Amygdala (tissue), 56 donors: ENCODE measurements around the gene JMJD1C.
"Not testable (repeated sequence)": the region's sequence is repeated elsewhere in the genome, so short reads cannot be mapped to it uniquely, and the experiment has no call there.

Source experiments
- DNase-seq, 56 donors: peaks; one replicate each; lab custom pipeline; 2025; lab: John Stamatoyannopoulos, UW

The JMJD1C gene

DNA sequence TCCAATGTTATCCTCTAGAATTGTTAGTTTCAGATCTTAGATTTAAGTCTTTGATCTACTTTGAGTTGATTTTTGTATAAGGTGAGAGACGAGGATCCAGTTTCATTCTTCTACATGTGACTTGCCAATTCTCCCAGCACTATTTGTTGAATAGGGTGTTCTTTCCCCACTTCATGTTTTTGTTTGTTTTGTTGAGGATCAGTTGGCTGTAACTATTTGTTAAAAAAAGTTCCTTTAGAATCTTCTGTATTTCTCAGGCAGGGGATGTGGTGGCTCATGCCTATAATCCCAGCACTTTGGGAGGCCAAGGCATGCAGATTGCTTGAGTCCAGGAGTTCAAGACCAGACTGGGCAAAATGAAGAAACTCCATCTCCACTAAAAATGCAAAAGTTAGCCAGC, 151.8 kb downstream of the JMJD1C start:
- DNase-seq, result no peak

DNA sequence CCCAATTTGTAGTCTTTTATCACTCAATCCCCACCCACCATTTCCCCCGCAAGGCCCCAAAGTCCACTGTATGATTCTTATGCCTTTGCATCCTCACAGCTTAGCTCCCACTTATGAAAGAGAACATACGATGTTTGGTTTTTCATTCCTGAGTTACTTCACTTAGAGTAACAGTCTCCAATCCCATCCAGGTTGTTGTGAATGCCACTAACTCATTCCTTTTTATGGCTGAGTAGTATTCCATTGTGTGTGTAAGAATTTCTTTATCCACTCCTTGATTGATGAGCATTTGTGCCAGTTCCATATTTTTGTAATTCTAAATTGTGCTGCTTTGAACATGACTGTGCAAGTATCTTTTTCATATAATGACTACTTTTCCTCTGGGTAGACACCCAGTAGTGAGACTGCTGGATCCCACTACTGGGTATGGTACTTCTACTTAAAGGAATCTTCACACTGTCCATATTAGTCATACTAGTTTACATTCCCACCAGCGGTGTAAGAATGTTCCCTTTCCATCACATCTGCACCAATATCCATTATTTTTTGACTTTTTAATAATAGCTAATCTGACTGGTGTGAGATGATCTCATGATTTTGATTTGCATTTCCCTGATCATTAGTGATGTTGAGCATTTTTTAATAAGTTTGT, 152.6 kb downstream of the JMJD1C start:
- DNase-seq, result no peak

DNA sequence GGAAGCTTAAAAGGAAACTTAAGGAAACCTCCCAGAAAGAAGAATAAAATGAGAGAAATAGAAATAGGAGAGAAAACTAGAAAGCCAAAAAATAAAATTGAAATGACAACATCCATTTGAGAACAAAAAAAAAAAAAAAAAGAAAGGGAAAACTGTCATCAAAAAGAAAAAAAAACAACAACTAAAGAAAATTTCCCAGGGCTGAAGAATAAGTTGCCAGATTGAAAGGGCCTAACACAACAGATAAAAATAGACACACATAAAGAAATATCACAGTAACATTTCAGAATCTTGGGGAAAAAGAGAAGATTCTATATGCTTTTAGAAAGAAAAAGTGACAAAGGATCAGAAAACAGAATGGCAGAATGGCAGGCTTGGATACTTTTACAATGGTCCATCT, 157.1 kb downstream of the JMJD1C start:
- DNase-seq, result no peak

DNA sequence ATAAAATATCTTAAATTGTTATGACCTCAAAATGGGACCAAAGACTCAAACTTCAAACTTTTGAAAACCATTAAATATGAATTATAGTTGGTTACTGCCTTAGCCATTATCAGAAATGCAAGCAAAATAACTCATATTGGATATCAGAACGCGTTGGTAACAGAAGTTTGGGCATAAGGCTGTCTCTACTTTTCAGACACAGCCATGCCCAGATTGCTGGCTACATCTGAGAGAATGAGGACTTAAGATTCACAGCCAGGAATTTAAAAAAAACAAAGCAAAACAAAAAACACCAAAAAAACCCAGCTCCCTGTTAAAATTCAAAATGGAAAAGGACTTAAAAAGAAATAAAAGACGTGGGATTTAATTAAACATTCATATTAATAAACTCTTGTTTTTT, 161.6 kb downstream of the JMJD1C start:
- DNase-seq, result no peak

DNA sequence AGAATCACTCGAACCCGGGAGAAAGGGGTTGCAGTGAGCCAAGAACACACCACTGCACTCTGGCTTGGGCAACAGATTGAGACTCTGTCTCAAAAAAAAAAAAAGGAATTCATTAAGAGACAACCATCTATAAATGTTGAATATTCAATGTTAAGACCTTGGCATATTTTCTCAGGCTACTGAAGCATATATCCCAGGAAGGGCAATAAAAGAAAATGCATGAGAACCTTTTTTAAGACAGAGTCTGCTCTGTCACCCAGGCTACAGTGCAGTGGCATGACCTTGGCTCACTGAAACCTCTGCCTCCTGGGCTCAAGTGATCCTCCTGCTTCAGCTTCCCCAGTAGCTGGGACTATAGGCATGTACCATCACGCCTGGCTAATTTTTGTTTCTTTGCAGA, 165.0 kb downstream of the JMJD1C start:
- no peak for DNase-seq

DNA sequence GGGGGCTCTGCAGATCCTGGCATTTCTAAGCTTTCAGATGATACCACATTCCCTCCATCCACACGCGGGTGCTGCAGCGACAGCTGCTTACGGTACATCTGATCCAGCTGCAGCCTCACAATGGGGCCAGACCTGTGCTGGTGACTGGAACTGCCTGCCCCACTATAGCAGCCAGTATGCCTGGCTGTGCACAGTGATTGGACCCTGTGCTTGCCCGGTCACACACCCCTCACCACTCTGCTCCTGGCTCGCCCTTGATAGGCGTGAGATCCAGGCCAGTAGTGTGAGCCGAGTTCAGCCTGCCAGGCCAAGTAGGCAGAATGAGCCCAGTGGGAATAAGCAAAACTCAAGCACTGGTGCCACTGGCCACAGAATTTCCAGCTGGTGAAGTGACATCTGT, 167.8 kb downstream of the JMJD1C start:
- DNase-seq, result peak in 3 of 56 donors; percentile 2 to 6 (median 3)

DNA sequence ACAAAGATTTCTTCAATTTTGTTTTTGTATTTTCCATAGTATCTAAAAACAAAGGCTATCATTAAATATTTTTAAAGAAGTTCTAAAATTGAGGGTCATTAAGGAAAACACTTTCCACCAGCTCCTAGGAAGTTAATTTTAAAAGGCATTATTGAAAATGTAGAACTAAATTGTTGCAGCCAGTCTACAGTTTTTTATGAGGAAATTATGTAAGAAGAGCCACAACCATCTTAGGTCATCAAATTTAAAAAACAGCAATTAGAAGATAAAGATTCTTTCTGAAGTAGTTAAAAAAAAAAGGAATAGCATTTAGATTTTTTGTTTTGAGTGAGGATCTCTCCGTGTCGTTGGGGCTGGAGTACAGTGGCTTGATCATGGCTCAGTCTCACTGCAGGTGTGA, 171.0 kb downstream of the JMJD1C start:
- DNase-seq, result no peak

DNA sequence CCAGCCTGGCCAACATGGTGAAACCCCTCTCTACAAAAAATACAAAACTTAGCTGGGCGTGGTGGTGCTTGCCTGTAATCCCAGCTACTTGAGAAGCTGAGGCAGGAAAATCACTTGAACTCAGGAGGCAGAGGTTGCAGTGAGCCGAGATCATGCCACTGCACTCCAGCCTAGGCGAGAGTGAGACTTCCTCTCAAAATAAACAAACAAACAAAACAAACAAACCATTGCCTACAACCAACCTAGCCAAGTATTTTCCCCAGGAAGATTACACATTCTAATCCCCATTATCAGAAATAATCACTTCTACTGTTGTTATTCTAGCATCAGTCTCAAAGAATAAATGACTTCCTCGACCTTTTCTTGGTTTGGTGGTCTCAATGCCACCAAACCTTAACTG, 172.9 kb downstream of the JMJD1C start:
- not testable (repeated sequence) for DNase-seq

DNA sequence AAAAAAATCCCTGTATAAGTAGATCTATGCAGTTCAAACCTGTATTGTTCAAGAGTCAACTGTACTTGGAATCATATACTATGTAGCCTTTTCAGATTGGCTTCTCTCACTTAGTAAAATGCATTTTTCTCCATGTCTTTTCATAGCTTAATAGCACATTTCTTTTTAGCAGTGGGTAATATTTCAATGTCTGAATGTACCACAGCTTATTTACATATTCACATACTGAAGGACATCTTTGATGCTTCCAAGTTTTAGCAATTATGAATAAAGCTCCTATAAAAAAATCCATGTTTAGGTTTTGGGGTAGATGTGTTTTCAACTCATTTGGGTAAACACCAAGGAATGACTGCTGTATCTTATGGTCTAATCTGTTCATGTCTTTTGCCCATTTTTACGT, 177.6 kb downstream of the JMJD1C start:
- DNase-seq, result no peak

DNA sequence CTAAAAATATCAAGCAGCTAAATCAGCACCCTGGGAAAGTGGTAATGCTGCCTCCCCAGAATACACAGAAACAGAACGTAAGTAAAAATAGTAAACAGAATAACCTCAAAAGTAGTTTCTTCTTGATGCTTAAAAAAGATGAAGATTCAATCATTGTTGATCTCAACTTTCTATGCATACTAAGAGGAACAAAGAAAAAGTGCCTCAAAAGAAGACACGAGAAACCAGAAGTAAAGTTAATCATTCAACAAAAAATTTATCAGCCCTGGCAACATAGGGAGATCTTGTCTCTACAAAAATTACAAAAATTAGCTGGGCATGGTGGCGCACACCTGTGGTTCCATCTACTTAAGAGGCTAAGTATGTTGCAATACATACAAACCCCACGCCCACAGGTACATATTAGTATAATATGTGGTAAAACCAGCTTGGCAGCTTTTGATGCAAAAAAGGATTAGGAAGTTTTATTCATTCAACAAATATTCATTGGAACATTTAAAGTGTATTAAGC, 179.0 kb downstream of the JMJD1C start:
- DNase-seq, result no peak

DNA sequence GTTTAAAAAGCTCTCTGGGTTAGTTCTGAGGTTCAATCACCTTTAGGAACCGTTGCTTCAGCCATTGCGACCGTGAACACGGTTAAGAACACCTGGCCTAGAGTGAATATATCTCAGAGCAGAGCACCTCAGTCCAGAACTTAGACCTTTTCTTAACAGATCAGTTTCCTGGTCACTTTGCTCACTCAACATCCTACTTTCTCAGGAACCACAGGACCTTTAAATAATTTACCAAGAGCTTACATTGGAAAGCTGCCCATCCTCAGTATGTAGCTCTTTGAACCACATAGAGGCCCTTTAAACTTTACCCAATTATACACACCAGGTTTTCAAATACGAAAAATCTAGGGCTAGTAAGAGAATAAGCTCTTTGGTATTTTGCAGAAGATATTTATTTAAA, 179.4 kb downstream of the JMJD1C start:
- DNase-seq, result no peak

DNA sequence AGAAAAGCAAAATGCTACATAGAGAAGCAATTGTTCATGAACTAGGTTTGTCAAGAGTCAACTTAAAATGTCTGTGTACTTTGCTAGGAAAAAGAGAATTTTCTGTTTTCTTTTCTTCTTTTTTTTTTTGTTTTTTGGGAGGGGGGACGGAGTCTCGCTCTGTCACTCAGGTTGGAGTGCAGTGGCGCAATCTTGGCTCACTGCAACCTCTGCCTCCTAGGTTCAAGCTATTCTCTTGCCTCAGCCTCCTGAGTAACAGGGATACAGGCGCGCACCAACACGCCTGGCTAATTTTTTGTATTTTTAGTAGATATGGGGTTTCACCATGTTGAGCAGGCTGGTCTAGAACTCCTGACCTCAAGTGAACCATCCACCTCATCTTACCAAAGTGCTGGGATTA, 181.9 kb downstream of the JMJD1C start:
- DNase-seq, result not testable (repeated sequence)

DNA sequence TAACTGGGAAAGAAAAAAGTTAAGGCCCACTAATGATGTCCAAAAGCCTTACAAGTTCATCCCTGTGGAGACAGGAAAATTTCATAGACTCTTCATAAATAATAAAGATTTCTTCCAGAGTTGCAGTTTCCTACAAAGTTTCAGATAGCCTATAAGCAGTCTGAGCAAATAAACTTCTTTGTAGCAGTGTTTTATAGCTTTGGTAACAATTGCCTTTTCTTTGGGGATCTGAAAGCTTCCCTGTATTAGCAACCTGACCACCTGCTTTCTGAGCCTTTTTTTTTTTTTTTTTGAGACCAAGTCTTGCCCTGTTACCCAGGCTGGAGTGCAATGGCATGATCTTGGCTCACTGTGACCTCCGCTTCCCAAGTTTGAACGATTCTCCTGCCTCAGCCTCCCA, 182.7 kb downstream of the JMJD1C start:
- no peak for DNase-seq

DNA sequence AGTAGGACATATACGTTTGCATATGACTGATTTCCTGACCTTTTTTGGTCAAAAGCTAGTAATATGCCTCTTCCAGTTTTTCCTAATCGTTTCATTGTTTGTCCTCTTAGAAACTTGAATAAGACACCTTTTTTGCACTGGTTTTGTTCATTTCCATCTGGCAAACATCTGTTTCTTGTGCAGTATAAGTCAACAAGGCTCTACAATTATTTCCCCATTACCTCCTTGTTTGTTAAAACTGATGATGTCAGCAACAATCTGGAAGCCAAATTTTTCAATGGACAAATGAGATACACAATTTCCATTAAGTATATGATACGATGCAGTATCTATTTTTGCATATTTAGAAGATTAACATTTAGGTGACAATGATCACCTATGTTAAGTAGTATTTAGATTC, 183.8 kb downstream of the JMJD1C start:
- DNase-seq, result no peak

DNA sequence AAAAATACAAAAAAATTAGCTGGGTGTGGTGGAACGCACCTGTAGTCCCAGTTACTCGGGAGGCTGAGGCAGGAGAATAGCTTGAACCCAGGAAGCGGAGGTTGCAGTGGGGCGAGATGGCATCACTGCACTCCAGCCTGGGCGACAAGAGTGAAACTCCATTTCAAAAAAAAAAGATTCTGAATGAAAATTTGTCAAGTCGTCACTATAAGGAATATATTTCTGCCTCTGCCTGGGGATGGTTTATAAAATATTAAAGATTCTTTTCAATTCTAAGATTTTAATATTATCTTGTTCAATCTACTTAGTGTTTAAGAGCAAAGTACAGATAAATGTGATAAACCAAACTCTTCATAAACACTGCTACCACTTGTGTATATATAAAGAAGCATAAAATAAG, 185.4 kb downstream of the JMJD1C start:
- no peak for DNase-seq

DNA sequence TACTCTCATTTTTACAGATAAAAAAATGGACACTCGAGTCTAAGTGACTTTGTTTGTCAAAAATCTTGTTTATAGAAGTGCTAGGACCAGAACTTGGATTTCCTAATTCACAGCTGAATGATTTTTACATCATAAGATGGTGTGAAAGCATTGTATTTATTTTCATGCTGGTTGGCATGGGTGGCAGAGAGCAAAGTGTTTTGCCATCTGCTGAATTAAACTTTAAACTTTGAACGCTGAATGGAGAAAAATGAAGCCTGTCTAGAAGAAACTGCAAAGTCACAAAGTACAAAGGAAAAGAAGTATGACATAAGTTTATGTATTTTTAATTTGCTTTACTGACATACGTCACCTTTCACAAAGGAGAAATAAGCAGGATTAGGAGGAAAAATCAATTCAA, 190.7 kb downstream of the JMJD1C start:
- DNase-seq, result no peak

DNA sequence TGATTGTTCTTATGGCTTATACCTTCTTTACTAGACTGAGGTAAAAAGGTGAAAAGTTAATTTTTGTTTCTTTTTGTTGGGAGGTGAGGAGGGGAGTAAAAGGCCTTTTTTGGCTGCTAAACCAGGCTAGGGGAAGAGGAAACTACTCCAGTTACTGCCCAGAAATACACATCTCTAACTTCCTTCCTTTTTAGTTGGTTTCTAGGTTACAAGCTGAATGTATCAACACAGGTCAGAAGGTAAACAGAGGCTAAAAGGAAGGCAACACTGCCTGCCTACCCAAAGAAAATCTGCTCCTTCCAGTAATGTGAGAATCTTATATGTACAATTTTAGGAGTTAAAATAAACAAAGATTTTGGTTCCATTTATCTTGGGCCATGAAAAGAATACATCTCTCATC, 192.2 kb downstream of the JMJD1C start:
- no peak for DNase-seq

DNA sequence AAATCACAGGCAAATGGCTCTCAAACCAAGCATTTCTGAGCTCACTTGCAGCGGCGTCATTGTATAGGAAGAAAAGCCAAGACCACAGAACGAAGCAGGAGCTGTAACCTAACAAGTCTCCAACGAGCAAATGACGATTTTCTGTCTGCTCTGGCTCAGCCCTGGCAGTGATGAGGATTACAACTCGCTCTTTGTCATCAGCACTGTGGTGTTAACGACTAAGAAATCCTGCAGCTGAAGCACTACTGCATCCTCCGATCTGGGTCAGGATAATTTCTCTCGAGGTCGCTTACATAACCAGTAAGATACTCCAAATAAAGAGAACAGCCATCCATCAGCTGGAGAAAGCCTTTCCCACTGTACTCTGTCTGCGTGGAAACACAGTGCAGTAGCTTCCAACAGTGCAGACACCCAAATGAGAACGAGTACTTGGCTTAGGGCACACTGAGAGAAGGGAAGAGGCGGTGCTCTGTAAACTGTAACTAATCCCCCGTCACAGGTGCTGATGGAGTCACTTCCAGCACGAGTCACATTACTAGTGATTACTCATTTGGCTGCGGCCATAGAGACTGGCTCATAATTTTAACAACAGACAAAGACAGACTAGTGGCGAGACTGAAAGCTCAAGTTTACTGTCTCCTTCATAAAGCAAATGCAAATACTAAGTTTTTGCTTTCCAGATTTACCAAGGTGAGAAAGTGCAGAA, 196.8 kb downstream of the JMJD1C start:
- DNase-seq, result peak in 53 of 56 donors; percentile 18 to 89 (median 64)

DNA sequence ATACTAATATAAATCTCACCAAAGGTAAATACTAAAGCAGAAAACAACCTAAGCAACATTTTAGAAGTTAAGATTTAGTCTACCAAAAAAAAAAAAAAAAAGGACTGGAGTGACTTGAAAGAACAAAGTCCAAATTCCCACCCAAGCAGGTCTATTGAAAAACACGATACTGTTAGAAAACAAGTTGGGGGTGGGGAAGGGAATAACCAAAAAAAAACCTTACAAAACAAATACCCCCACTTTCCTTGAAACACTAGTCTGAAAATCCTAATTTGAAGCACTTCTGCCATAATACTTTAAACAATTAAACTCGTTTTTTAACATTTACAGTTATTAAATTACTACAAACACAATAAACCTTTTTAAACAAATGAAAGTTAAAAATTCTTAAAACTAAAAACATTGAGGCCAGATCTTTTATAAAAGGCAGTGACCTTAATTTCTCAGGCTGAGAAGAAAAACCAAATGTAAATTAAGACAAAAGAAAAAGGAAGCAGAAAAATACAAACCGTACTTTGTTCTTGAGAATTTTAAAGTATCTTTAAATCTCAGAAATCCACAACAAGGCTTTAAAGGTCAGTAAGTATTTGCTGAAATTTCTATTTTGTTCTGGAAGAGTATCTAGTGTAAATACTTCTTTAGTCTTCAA, 197.5 kb downstream of the JMJD1C start:
- DNase-seq, result no peak

DNA sequence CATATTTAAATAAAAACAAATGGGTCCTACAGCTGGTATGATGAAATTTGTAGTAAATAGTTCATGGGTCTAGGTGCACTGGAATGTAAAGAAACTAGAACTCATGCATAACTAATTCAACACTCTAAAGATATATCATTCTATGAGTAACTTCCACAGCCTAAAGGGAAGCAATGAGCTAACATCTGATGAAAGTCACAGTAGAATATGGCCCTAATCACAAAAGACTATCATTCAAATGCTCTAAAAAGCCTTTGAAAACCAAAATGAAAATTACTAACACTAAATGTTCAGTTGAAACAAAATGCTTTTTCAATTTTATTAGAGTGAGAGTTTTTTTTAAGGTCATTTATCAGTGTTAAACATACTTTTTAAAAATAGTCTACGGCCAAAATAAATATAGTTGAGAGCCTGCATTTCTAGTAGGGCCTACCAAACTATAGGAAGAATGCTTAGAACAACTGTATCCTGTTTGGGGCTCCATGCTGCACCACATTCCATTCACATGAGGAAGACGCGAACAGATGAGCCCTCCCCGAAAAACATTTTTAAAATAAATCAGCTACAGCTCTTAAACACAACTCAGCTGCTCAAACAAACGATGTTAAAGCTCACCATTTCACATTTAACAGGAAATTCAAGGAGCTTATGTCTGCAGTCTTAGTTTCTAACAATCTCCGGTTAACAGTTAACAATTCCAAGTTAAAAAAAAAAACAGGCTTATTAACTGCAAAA, 198.2 kb downstream of the JMJD1C start:
- peak in 4 of 56 donors; percentile 2 to 25 (median 14) for DNase-seq
